ENCODE measurements around the gene GBA2.

- TF ChIP-seq POLR2A (IDR thresholded peaks at IDR 0.05): peak; percentile 87
- TF ChIP-seq, protein P1, sequence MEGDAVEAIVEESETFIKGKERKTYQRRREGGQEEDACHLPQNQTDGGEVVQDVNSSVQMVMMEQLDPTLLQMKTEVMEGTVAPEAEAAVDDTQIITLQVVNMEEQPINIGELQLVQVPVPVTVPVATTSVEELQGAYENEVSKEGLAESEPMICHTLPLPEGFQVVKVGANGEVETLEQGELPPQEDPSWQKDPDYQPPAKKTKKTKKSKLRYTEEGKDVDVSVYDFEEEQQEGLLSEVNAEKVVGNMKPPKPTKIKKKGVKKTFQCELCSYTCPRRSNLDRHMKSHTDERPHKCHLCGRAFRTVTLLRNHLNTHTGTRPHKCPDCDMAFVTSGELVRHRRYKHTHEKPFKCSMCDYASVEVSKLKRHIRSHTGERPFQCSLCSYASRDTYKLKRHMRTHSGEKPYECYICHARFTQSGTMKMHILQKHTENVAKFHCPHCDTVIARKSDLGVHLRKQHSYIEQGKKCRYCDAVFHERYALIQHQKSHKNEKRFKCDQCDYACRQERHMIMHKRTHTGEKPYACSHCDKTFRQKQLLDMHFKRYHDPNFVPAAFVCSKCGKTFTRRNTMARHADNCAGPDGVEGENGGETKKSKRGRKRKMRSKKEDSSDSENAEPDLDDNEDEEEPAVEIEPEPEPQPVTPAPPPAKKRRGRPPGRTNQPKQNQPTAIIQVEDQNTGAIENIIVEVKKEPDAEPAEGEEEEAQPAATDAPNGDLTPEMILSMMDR (IDR thresholded peaks at IDR 0.05): no peak
These were observed at the start of gene GBA2, which contains the start of gene RGP1 for GRCh38 chr9:35748858-35749514.

Measured in right lobe of liver (tissue), 4 donors.